HepG2 (cell line): ENCODE data around the gene EPB41L1. TPM values are rescaled to one million over a fixed set of nuclear protein-coding genes. Genes with fewer than 3 reads are reported as not detected.

ENCODE experiments used
- ATAC-seq: fragments of 200-7000 bp; cut with Tn5 transposase; 3 replicates; pipeline ENCODE4 v1.9.1; 2020; ENCODE audit warnings: mild to moderate bottlenecking, moderate library complexity
- BruUV-seq: library from RNA; stranded (reverse); fragments of 400-500 nt; replicated peaks from 2 replicates; lab custom pipeline; 2021; lab: Mats Ljungman, UMichigan
- CTCF ChIA-PET: fragments of 300-600 bp; formaldehyde crosslinking; extraction: SDS; loops from one replicate; lab custom pipeline; 2021; ENCODE audit warnings: low total read pairs, inconsistent platforms, low intra/inter-chr PET ratio; lab: Yijun Ruan, JAX
- POLR2A ChIA-PET: fragments of 350-600 bp; sonication (Branson Sonifier 250); formaldehyde crosslinking; loops from one replicate; lab custom pipeline; 2020; ENCODE audit warnings: antibody characterized with exemption, inconsistent platforms; lab: Yijun Ruan, JAX
- DNase-seq: peaks from one replicate; pipeline ENCODE4 v3.0.0-alpha.2; 2015; ENCODE audit warnings: low spot score
- FAIRE-seq: peaks from 3 replicates; lab custom pipeline; 2011; peaks lifted over from hg19 to GRCh38; lab: Jason Lieb, UNC
- H2AFZ ChIP-seq: one replicate; pipeline ENCODE4 v1.6.1; 2011; ENCODE audit warnings: low read length, inconsistent platforms
- H3K27ac ChIP-seq: fragments of 300-600 bp; 3 replicates; pipeline ENCODE4 v1.8.0; 2011; ENCODE audit warnings: mixed run types, mild to moderate bottlenecking, mixed read lengths, low read length, inconsistent platforms; ENCODE audit not compliant: insufficient read depth; ENCODE audit errors: extremely low read length
- H3K27me3 ChIP-seq, 2 experiments: fragments of 200-600 bp in 1 of 2; 2 replicates in 1 of 2; 3 replicates in 1 of 2; pipeline versions ENCODE4 v1.6.0 to v1.8.0; 2011; ENCODE audit warnings: low read length in 2 of 2, mild to moderate bottlenecking in 2 of 2, moderate library complexity in 2 of 2, inconsistent platforms in 1 of 2; ENCODE audit not compliant: insufficient read depth in 2 of 2, control insufficient read depth in 1 of 2
- H3K36me3 ChIP-seq, 2 experiments: fragments of 200-600 bp in 1 of 2; replicated peaks in 1 of 2; 2 replicates in 1 of 2; 3 replicates in 1 of 2; pipeline versions ENCODE4 v1.5.1 to v1.8.0; 2011; ENCODE audit warnings: low read length in 2 of 2, inconsistent platforms in 1 of 2; ENCODE audit not compliant: insufficient read depth in 2 of 2, control insufficient read depth in 1 of 2
- H3K4me1 ChIP-seq: 2 replicates; pipeline ENCODE4 v1.5.1; 2012; ENCODE audit warnings: low read length, inconsistent platforms; ENCODE audit not compliant: insufficient read depth
- H3K4me2 ChIP-seq: 2 replicates; pipeline ENCODE4 v1.6.0; 2011; ENCODE audit warnings: low read depth, low read length, inconsistent platforms
- H3K4me3 ChIP-seq, 3 experiments: fragments of 200-600 bp in 1 of 3; sonication (generic), shearing (Covaris generic) in 1 of 3; replicated peaks in 1 of 3; 2 replicates each; pipeline ENCODE4 v1.5.1; 2011 to 2016; ENCODE audit warnings: low read length in 3 of 3, inconsistent platforms in 2 of 3, low read depth in 2 of 3, mild to moderate bottlenecking in 2 of 3, control low read depth in 1 of 3, mixed read lengths in 1 of 3; ENCODE audit not compliant: insufficient read depth in 1 of 3
- H3K79me2 ChIP-seq: one replicate; pipeline ENCODE4 v1.6.1; 2011; ENCODE audit warnings: low read length, inconsistent platforms; ENCODE audit not compliant: insufficient read depth
- H3K9ac ChIP-seq: 2 replicates; pipeline ENCODE4 v1.6.0; 2011; ENCODE audit warnings: mild to moderate bottlenecking, low read depth, low read length, inconsistent platforms; ENCODE audit not compliant: insufficient read depth
- H3K9me3 ChIP-seq: 2 replicates; pipeline ENCODE4 v1.5.1; 2012; ENCODE audit warnings: mild to moderate bottlenecking, low read length
- H4K20me1 ChIP-seq: 2 replicates; pipeline ENCODE4 v1.6.0; 2011; ENCODE audit warnings: inconsistent platforms, mild to moderate bottlenecking, low read length, moderate library complexity; ENCODE audit not compliant: insufficient read depth
- TSC22D2 ChIP-seq: sonication (generic); formaldehyde crosslinking; IDR thresholded peaks from 2 replicates; pipeline ENCODE4 v1.5.1; 2020; ENCODE audit warnings: missing genetic modification reagents, mild to moderate bottlenecking, borderline replicate concordance
- ZNF629 ChIP-seq: sonication (generic); formaldehyde crosslinking; conservative IDR thresholded peaks from 2 replicates; pipeline ENCODE4 v1.5.0; 2020; ENCODE audit warnings: missing genetic modification reagents
- ZSCAN21 ChIP-seq: sonication (generic); formaldehyde crosslinking; IDR thresholded peaks from 2 replicates; pipeline ENCODE4 v1.8.0; 2022; ENCODE audit warnings: mild to moderate bottlenecking, missing genetic modification reagents, moderate library complexity, borderline replicate concordance
- WGBS: methylation state at CpG from one replicate; pipeline ENCODE4 v1.1.6; 2017; ENCODE audit warnings: low lambda C conversion rate; 5-methylcytosine and 5-hydroxymethylcytosine counted together
- in situ Hi-C: cut with HindIII; loops from 2 replicates; pipeline ENCODE4 v1.10.0; 2017; ENCODE audit warnings: low pct_unique_long_range_greater_than_20kb; ENCODE audit not compliant: extremely low pct_ligation_motif_present
- intact Hi-C: fragments of 100-400 bp; cut with micrococcal nuclease; formaldehyde crosslinking; loops from one replicate; pipeline ENCODE4 v1.10.0; 2022; ENCODE audit not compliant: unreplicated experiment
- polyA plus RNA-seq, 8 experiments: library from polyadenylated mRNA; depleted of rRNA in 3 of 8; stranded (reverse) in 7 of 8; unstranded in 1 of 8; fragments of >200 nt; fragmentation: Illumina TruSeq in 4 of 8; extraction: Trizol in 4 of 8; gene quantifications; 2 replicates each; pipeline versions ENCODE4 v1.2.1 to v1.2.3, GENCODE V29; 2011 to 2016; ENCODE audit warnings: low read depth in 4 of 8, missing spikeins in 1 of 8, mixed read lengths in 1 of 8; ENCODE audit not compliant: insufficient read depth in 1 of 8
- total RNA-seq, 5 experiments: library from RNA; depleted of rRNA; stranded (reverse); fragments of >200 nt; fragmentation: Illumina TruSeq; extraction: Trizol; gene quantifications; 2 replicates each; pipeline ENCODE4 v1.2.3, GENCODE V29; 2016; ENCODE audit warnings: low read depth in 1 of 5
- TF ChIP-seq, protein P1 (sequence below): sonication (generic); formaldehyde crosslinking; IDR thresholded peaks from 2 replicates; pipeline ENCODE4 v1.8.0; 2022; ENCODE audit warnings: mild to moderate bottlenecking, missing genetic modification reagents, moderate library complexity
- TF ChIP-seq, protein P2 (sequence below): sonication (generic); formaldehyde crosslinking; IDR thresholded peaks from 2 replicates; pipeline ENCODE4 v1.8.0; 2022; ENCODE audit warnings: mild to moderate bottlenecking, missing genetic modification reagents, moderate library complexity

EPB41L1 gene
- total and polyA plus RNA-seq, 2 of the 13 experiments (the other 11 are each of a cell fraction or from before 2014, with no cell fraction given): 16.7 to 39.0 TPM

DNA sequence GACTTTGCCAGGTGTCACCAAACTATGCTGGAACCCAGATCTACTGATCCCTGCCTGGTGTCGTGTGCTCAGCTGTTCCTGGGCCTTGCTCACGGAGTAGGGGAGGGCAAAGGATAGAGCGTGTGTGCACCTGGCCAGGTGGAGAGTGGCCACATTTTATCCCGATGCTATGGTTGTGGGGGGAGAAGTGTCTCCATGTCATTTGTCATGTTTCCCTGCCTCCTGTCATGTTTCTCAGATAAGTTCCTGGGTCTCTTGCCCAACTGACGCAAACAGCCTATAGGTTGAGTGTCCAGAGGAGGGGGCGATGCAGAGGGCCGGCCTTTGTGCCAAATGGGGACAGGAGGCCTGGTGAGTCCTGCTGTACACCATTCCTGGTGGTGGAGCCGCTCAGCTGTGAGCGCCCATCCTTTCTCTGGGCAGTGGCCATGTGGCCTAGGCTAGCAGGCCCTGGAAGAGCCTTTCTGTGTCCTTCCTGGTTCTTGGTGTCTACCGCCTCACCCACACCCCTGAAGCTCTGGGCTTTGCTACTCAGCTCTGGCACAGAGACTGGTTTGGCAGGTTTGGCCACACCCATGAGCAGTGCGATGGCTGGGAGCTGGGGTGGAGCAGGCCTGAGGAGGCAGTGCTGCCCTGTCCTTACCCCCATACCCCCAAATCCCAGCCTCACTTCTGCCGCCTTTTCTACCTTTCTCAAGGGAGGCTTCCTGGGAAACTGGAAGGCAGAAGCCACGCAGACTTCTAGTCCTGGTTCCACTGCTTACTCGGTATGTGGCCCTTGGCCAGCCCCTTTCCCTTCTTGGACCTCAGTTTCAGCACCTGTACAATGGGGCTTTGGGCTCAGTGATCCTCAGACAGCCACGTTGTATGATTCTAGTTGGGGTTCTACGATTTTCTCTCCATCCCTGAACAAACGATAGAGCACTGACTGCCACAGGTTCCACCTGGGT, 32.3 kb upstream of the EPB41L1 start:
- no peak for FAIRE-seq
- peak; percentile 14; the same call in 1 of the 3 replicates for ATAC-seq
- no peak overlapping the region for H3K4me2 ChIP-seq
- H3K27ac ChIP-seq: no peak overlapping the region
- no peak overlapping the region for H3K9ac ChIP-seq
- intact Hi-C loops (no loop called here), in situ Hi-C loops (no loop called here)
- no TSS peak for BruUV-seq
- H3K36me3 ChIP-seq: no peaks in the 10 kb centered on the region
- CTCF ChIA-PET: no interaction called here
- no peaks in the 10 kb centered on the region for H3K9me3 ChIP-seq
- H2AFZ ChIP-seq: no peak overlapping the region
- no peak overlapping the region for H3K4me3 ChIP-seq
- TF ChIP-seq TSC22D2 (CRISPR knock-in tag) (no peak), ZSCAN21 (CRISPR knock-in tag) (peak; percentile 39; the same call in 1 of the 2 replicates), ZNF629 (peak; percentile 58)
- TF ChIP-seq, protein P1, sequence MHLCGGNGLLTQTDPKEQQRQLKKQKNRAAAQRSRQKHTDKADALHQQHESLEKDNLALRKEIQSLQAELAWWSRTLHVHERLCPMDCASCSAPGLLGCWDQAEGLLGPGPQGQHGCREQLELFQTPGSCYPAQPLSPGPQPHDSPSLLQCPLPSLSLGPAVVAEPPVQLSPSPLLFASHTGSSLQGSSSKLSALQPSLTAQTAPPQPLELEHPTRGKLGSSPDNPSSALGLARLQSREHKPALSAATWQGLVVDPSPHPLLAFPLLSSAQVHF (CRISPR knock-in tag): peak; percentile 28; the same call in 1 of the 2 replicates
- TF ChIP-seq, protein P2, sequence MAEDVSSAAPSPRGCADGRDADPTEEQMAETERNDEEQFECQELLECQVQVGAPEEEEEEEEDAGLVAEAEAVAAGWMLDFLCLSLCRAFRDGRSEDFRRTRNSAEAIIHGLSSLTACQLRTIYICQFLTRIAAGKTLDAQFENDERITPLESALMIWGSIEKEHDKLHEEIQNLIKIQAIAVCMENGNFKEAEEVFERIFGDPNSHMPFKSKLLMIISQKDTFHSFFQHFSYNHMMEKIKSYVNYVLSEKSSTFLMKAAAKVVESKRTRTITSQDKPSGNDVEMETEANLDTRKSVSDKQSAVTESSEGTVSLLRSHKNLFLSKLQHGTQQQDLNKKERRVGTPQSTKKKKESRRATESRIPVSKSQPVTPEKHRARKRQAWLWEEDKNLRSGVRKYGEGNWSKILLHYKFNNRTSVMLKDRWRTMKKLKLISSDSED (CRISPR knock-in tag): 0 out of 2 replicates have a peak, but pooled peaks have one; percentile 34
- no peak for DNase-seq
- no peaks in the 10 kb centered on the region for H4K20me1 ChIP-seq
- H3K4me1 ChIP-seq: no peaks in the 10 kb centered on the region
- H3K27me3 ChIP-seq: peaks cover 6 to 46% of the 10 kb centered on the region in 2 experiments; a peak in 3 of 5 replicates
- 50% methylated on average over 17 of the region's 17 CpGs for WGBS
- no peaks in the 10 kb centered on the region for H3K79me2 ChIP-seq
- POLR2A ChIA-PET: no interaction called here
